ENCODE results near the gene HIP1. TPM values are rescaled to one million over a fixed set of nuclear protein-coding genes. Genes with fewer than 3 reads are reported as not detected.

The HIP1 gene
- total and polyA plus RNA-seq, 2 of the 4 experiments (the other 2 are of a cell fraction), result 6.8 to 10.0 TPM

DNA sequence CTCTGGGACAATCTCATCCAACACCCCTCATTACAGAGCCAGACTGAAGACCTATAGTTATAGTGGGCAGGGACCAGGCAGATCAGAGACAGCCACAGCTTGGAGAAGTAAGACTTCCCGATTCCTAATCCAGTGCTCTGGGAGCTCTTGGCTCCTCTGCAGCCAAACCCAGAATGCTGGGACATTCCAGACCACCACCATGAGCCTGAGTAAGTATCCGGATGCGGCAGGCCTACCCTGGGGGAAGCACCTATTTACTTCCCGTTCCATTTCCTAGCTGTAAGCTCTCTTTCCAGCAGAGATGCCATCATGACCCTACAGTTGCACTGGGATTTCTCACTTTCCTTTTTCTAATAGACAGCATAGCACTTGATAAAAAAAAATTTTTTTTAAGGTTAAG, 16.4 kb downstream of the HIP1 start:
- Histone ChIP-seq H3K4ac (ENCODE audit: low read depth, low read length) (no peak overlapping the region), H4K8ac (ENCODE audit: low read depth in 2 of 2, low read length in 2 of 2) (no peak overlapping the region), H3K18ac (ENCODE audit: low read depth, low read length) (no peak overlapping the region), H3K4me3 (ENCODE audit: insufficient read depth, low read depth, low read length) (no peak overlapping the region), H3K4me2 (ENCODE audit: low read depth, low read length) (no peak overlapping the region), H2BK20ac (ENCODE audit: low read depth, low read length) (no peak overlapping the region), H4K5ac (ENCODE audit: low read depth, low read length) (no peak overlapping the region), H4K20me1 (ENCODE audit: insufficient read depth, low read length) (no peaks in the 10 kb centered on the region), H3K14ac (replicated peaks; ENCODE audit: low read depth, low read length) (no peak overlapping the region), H3K9me3 (ENCODE audit: control insufficient read depth, insufficient read depth, low read length) (no peaks in the 10 kb centered on the region), H3K4me1 (ENCODE audit: control insufficient read depth, insufficient read depth, low read length) (0 out of 2 replicates have a peak, but pooled peaks cover 3% of the 10 kb centered on the region), H3K23ac (ENCODE audit: low read depth, low read length) (no peak overlapping the region), H2BK120ac (ENCODE audit: low read depth, low read length) (no peak overlapping the region), H3K36me3 (ENCODE audit: control insufficient read depth, insufficient read depth, low read length) (peaks cover 2% of the 10 kb centered on the region; the same call in 1 of the 2 replicates), H3K56ac (ENCODE audit: extremely low read depth, insufficient read depth, low read length) (no peak overlapping the region), H3K9ac (ENCODE audit: low read depth, low read length) (no peak overlapping the region), H3K9me1 (ENCODE audit: insufficient read depth, low read length) (peaks cover 11% of the 10 kb centered on the region), H3K27me3 (ENCODE audit: control insufficient read depth, insufficient read depth, low read length) (no peaks in the 10 kb centered on the region), H2BK5ac (ENCODE audit: low read depth, low read length, poor library complexity, severe bottlenecking) (no peak overlapping the region), H2AFZ (replicated peaks; ENCODE audit: low read length, poor library complexity) (no peak overlapping the region), H3K27ac (ENCODE audit: insufficient read depth, low read length) (no peak overlapping the region), H3K79me1 (ENCODE audit: low read depth in 1 of 2, low read length in 2 of 2) (peaks cover 0 to 44% of the 10 kb centered on the region in 2 experiments; a peak in 3 of 4 replicates), H4K91ac (ENCODE audit: insufficient read depth, low read depth, low read length) (no peak overlapping the region), H2AK5ac (ENCODE audit: low read depth, low read length) (no peak overlapping the region), H2AK9ac (replicated peaks; ENCODE audit: low read depth, low read length, poor library complexity) (no peak overlapping the region), H2BK15ac (ENCODE audit: low read depth, low read length) (no peak overlapping the region)
- in situ Hi-C loops (cut with MboI; ENCODE audit: low sequenced_read_pairs), result no loop called here
- intact Hi-C loops (cut with micrococcal nuclease), result no loop called here
- ATAC-seq (ENCODE audit: low read depth), result no peak
- BruUV-seq (replicated peaks), result no TSS peak
- no peak for DNase-seq
- dilution Hi-C loops (cut with HindIII; ENCODE audit: low sequenced_read_pairs, unreplicated experiment), result no loop called here
- 100% methylated on average over 1 of the region's 4 CpGs; no CpG with 5 or more reads in 1 of the 2 experiments for WGBS, 2 experiments (ENCODE audit: extremely low coverage in 2 of 2, insufficient read length in 1 of 2)
- POLR2A ChIA-PET (ENCODE audit: unreplicated experiment), result no interaction called here
- TF ChIP-seq RAD21 (IDR thresholded peaks at IDR 0.05; ENCODE audit: low read length) (no peak), MXI1 (IDR thresholded peaks at IDR 0.05; ENCODE audit: borderline replicate concordance, low read depth, low read length) (no peak), POLR2A (IDR thresholded peaks at IDR 0.05; ENCODE audit: low read depth, low read length) (no peak), SMC3 (IDR thresholded peaks at IDR 0.05; ENCODE audit: low read depth, low read length) (no peak), BHLHE40 (IDR thresholded peaks at IDR 0.05; ENCODE audit: low read depth, low read length) (no peak), NFE2L2 (IDR thresholded peaks at IDR 0.05; ENCODE audit: low read depth, low read length) (no peak), RFX5 (IDR thresholded peaks at IDR 0.05; ENCODE audit: low read depth, low read length) (no peak), MAZ (IDR thresholded peaks at IDR 0.05; ENCODE audit: borderline replicate concordance, low read depth, low read length) (no peak), CEBPB (IDR thresholded peaks at IDR 0.05; ENCODE audit: low read depth, low read length) (no peak), CHD1 (IDR thresholded peaks at IDR 0.05; ENCODE audit: low read depth, low read length) (no peak)
- TF ChIP-seq, protein P1, sequence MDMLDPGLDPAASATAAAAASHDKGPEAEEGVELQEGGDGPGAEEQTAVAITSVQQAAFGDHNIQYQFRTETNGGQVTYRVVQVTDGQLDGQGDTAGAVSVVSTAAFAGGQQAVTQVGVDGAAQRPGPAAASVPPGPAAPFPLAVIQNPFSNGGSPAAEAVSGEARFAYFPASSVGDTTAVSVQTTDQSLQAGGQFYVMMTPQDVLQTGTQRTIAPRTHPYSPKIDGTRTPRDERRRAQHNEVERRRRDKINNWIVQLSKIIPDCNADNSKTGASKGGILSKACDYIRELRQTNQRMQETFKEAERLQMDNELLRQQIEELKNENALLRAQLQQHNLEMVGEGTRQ (IDR thresholded peaks at IDR 0.05; ENCODE audit: low read depth, low read length), result no peak
- TF ChIP-seq, protein P2, sequence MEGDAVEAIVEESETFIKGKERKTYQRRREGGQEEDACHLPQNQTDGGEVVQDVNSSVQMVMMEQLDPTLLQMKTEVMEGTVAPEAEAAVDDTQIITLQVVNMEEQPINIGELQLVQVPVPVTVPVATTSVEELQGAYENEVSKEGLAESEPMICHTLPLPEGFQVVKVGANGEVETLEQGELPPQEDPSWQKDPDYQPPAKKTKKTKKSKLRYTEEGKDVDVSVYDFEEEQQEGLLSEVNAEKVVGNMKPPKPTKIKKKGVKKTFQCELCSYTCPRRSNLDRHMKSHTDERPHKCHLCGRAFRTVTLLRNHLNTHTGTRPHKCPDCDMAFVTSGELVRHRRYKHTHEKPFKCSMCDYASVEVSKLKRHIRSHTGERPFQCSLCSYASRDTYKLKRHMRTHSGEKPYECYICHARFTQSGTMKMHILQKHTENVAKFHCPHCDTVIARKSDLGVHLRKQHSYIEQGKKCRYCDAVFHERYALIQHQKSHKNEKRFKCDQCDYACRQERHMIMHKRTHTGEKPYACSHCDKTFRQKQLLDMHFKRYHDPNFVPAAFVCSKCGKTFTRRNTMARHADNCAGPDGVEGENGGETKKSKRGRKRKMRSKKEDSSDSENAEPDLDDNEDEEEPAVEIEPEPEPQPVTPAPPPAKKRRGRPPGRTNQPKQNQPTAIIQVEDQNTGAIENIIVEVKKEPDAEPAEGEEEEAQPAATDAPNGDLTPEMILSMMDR (conservative IDR thresholded peaks at IDR 0.05; ENCODE audit: low read depth, low read length), result no peak
- CTCF ChIA-PET, result interaction anchor here (0.6 kb wide), 1 partner anchor 11 kb away, joined by 4 read pairs; no protein-coding TSS in a partner anchor
